ENCODE results near the gene CACNA2D4.

Gene CACNA2D4

DNA sequence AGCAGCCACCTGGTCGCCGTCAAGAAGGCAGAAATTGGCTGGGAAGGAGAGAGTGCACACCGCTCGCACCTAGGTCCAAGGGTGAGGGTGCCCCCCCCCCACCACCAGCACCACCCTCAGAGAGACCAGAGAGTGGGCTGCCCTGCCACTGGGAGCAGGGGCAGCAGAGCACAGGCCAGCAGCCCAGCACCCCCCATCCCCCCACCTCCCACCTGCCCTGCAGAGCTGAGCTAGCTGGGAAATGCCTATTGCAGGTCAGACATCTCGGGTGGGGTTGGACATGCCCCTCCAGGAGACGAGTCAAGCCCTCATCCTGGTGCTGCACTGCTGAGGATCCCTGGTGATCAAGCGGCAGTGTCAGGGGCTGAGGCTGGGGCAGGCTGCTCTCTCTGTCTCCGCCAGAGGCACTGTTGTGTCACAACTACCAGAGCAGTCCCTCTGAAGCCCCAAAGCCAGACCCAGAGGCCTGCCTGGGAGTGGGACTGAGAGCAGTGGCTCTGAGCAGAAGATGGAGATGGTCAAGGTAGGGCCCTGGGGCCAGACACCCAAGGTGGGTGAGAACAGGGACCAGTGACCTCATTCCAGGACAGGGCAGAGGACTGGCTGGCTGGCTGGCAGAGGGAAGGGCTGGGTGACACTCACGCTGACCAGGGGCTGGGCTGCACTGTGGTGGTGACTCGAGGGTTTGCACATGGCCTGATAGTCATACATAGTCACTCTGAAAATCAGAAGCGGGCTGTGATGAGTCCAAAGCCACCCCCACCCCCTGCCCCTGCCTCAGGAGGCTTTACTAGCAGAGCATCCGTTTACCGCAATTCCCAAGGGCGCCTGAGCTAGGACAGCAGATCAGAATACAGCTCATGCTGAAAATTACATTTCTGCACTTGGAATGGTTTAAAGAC lies 117.8 kb downstream of the CACNA2D4 start:
- DNase-seq (ENCODE audit: low spot score) = peak; percentile 64

DNA sequence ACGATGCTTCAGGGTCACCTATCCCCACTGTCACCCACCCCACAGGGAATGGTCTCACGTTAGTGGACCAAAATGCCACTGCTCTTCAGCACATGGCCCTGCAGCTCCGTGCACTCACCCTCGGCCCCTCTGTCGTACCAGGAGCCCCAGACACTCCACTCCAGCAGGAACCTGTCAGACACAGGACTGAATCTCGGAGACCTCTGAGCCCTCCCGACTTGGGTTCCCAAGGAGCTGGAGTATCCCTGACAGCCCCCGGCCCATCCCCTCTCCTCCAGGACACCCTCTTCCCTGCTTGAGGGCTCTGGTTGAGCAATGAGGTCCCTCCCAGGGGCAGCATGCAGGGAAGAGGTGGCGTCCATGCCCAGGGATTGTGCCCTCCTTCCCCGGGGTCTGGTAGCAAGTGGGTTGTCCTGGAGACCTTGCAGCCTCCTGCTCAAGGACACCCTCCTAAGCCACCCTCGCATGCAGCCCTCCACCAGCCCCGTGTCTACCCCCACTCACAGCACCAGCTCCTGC lies 118.5 kb downstream of the CACNA2D4 start:
- no peak for DNase-seq (ENCODE audit: low spot score)

DNA sequence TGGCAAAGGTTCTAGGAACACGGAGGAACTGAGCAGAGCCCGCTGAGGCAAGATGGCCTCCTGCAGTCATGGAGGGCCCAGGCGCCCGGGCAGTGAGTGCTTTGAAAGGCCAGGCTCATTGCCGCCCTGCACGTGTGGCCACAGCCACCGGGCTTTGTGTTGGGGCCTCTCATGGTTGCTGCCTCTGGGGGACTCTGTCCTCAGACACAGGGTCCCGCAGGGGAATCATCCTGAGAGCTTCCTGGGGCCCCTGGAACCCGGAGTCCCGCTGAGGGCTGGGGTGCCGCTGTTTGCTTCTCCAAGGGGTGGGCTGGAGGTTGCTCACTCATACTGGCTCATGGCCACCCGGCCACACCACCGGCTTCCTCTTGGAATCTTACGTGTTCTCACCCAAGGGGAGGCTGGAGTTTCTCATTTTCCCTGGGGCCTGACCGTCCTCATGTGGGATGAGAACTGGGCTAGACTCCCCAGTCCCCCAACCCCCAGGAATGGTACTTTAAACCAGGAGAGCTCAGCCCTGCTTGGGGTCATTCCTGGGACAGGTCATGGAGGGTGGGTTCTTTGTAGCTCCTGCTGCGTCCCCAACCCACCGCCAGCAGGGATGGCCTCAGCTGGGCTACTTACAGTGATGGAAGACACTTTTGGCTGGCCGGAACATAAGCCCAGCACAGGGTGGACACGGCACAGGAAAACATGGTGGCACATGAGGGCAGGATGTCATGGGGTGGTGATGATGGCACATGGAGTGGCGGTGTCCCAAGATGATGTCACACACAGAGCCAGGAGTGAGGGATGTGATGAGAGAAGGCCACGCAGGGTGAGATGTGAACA lies 119.2 kb downstream of the CACNA2D4 start:
- DNase-seq (ENCODE audit: low spot score) = no peak

- DNase-seq (ENCODE audit: low spot score) = no peak
Measured at GRCh38 chr12:1798641-1799020, 119.8 kb downstream of the CACNA2D4 start.

GRCh38 chr12:1797991-1798640 lies 120.3 kb downstream of the CACNA2D4 start:
- DNase-seq (ENCODE audit: low spot score) = no peak

GRCh38 chr12:1797011-1797901 lies 121.2 kb downstream of the CACNA2D4 start:
- no peak for DNase-seq (ENCODE audit: low spot score)

GRCh38 chr12:1796515-1797010 lies 121.9 kb downstream of the CACNA2D4 start:
- no peak for DNase-seq (ENCODE audit: low spot score)

DNA sequence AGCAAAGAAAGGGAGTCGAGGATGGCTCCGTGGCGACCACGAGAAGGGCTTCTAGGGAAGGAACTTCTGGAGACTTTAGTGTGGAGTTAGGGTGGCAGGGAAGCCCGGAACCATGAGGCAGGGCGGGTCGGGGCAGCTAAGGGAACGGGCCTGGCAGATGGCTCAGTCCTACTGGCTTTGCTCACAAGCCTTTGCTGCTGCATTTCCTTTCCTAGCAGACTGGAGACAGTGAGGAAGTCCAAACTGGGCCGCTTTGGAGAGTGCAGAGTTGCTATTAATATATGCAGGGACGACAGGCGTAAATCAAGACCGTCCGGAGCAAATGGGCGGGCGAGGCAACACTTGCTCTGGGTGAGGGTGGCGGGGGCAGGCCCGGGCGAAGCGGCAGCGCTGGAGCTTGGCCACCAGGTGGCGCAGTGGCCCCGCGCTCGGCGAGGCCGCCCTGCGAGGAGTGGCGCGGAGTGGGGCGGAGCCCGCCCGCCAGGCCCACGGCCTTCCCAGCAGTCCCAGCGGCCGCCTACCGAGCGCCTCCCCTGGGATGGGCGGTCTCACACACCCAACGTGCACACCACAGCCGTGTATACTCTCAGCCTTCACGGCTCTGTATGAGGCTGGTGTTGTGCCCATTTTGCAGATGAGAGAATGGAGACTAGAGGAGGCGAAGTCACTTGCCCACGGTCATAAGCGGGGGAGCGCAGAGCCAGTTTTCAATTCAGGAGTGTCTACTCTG lies 122.5 kb downstream of the CACNA2D4 start:
- peak; percentile 86 for DNase-seq (ENCODE audit: low spot score)

DNA sequence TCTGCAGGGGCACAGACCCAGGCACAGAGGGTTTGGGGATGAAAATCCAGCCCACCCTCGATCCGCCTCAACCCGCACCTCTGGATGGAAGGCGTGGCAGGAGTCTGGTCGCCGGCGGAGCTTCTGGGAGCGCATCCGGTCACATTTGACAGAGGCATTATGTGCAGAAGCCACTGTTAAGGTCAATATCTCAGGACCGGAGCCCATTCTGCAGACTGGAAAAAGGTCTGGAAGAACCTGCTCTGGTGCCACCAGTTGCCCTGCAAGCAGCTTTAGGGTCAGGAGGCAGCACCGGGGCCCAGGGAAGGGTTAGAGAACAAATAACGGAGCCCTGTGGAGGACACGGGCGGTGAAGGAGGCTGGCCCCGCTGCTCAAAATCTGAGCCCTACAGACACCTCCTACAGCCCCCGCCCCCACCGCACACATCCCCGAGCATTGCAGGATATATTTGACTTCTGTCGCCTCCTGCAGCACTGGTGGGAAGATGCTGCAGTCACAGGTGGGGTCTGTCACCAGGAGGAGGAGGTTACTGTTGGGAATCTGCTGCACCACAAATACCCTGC lies 123.1 kb downstream of the CACNA2D4 start:
- no peak for DNase-seq (ENCODE audit: low spot score)

GRCh38 chr12:1794440-1795090 lies 123.9 kb downstream of the CACNA2D4 start:
- DNase-seq (ENCODE audit: low spot score) = no peak

GRCh38 chr12:1793426-1794210 lies 124.8 kb downstream of the CACNA2D4 start:
- DNase-seq (ENCODE audit: low spot score) = no peak

GRCh38 chr12:1792406-1792805 lies 126.0 kb downstream of the CACNA2D4 start:
- DNase-seq (ENCODE audit: low spot score) = no peak

GRCh38 chr12:1791104-1791841 lies 127.2 kb downstream of the CACNA2D4 start:
- DNase-seq (ENCODE audit: low spot score) = peak; percentile 82

DNA sequence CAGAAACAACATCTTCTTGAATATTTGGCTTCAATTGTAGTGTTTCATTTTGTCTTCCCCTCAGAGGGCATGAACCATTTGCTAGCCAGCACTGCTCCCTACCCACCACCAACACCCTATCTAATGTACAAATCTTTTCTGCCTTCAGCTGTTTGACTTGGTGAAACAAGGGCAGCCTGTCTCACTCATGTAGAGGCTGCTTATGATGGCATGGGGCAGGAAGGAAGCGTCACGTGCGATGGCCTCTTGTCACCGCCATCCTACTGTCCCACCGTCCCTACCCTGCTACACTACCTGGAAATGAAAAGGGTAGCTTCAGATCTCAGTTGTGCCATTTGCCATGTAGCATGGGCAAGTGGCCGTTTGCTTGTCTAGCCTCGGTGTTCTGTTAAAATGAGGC lies 128.0 kb downstream of the CACNA2D4 start:
- DNase-seq (ENCODE audit: low spot score) = peak; percentile 56

DNA sequence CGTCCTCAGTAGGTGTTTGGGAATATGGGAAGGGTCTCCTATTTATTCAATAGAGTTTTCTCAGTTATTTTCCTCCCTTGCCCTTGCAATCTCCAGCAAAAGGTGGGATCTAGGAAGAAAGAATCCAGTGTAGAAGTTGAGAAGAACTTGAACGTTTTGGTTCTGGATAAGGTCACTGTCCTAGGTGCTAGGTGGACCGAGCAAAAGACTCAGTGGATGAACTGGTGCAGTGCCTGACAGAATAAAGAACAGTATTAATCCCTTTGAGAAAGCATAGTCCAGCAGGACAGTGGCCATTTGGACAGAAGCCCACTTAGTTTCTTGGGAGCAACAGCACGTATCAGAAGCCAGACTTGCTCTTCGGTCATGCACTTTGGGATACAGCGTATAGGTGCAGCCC lies 130.7 kb downstream of the CACNA2D4 start:
- DNase-seq (ENCODE audit: low spot score) = no peak

DNA sequence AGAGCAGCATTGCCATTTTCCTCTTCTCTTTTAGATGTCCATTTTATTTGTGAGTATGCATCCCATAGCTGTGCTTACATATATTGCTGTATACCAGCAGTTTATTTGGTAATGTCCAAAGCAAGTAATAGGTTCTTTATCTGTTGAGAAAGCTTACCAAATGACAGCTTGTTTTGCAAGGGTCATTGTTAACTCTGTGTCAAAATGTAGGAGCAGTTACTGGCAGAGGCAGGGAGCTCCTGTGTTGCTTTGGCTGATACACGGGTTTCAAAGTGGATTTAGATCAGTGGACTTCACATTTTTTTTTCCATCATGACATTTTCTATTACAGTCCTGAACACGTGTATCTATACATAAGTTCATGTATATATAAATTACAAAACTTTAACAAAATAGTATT lies 136.2 kb downstream of the CACNA2D4 start:
- DNase-seq (ENCODE audit: low spot score) = no peak

DNA sequence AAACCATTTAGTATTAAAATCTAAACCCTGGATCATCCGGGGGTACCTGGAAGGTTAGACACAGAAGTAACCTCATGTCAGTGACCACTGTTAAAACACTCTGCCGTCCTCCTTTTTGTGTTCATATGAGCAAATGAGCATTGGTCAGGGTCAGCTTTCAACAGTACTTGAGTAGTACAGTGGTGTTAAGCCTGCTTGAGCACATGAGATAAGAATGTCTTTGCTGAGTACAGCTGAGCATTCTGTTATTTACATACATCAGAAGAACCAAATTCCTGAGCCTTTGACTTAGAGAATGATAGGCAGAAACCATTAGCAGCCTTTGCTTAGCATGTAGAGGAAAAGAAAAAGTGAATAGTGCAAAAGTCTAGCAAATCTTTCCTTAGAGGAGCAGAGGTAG lies 136.7 kb downstream of the CACNA2D4 start:
- DNase-seq (ENCODE audit: low spot score) = no peak

DNA sequence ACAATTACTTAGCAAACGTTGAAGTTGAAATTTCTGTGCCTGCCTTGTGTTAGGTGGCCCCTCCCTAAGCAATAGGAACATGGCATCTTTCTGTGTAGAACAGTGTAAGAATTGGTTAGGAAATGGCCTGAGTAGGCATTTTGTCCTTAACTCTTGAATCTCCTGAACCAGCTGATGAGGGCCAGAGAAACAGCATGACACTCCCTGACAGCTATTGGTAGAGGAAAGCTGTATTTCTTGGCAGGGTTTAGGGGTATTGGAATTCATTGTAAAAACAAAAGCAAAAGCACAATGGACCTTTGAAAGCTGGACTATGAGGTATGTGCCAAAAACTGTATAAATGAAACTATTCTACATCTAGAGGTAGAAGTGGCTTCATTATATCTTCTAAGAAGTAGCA lies 138.7 kb downstream of the CACNA2D4 start:
- peak; percentile 90 for DNase-seq (ENCODE audit: low spot score)
